HG03469 (cell line): ENCODE measurements around the gene LAMP1.
"Not testable (repeated sequence)": the region's sequence is repeated elsewhere in the genome, so short reads cannot be mapped to it uniquely, and the experiment has no call there.

Source experiments
- ATAC-seq: cut with Tn5 transposase; IDR thresholded peaks from one replicate; pipeline ENCODE4 v1.9.1; 2021; ENCODE audit warnings: mild to moderate bottlenecking, moderate library complexity, moderate number of reproducible peaks; ENCODE audit not compliant: unreplicated experiment

LAMP1 gene

GRCh38 chr13:113295776-113296175 lies 1.3 kb upstream of the LAMP1 start:
- no peak for ATAC-seq

GRCh38 chr13:113297370-113298042 lies 467 bp downstream of the LAMP1 start:
- ATAC-seq = peak; percentile 17

GRCh38 chr13:113298043-113298945 lies 1.3 kb downstream of the LAMP1 start:
- no peak for ATAC-seq

GRCh38 chr13:113299951-113300350 lies 2.9 kb downstream of the LAMP1 start:
- no peak for ATAC-seq

GRCh38 chr13:113302986-113303385 lies 5.9 kb downstream of the LAMP1 start:
- ATAC-seq = no peak

GRCh38 chr13:113304121-113304520 lies 7.1 kb downstream of the LAMP1 start:
- no peak for ATAC-seq

- no peak for ATAC-seq
Observed at GRCh38 chr13:113305208-113305607, 8.2 kb downstream of the LAMP1 start.

- no peak for ATAC-seq
Observed at GRCh38 chr13:113307491-113307890, 10.5 kb downstream of the LAMP1 start.

GRCh38 chr13:113309473-113309872 lies 12.4 kb downstream of the LAMP1 start:
- ATAC-seq = no peak

GRCh38 chr13:113314112-113314511 lies 17.1 kb downstream of the LAMP1 start:
- ATAC-seq = not testable (repeated sequence)

- not testable (repeated sequence) for ATAC-seq
Observed at GRCh38 chr13:113314895-113315470, 17.9 kb downstream of the LAMP1 start.

GRCh38 chr13:113315992-113316391 lies 19.0 kb downstream of the LAMP1 start:
- ATAC-seq = no peak

- no peak for ATAC-seq
Observed at GRCh38 chr13:113317031-113317430, 20.0 kb downstream of the LAMP1 start.

- ATAC-seq = no peak
Observed at GRCh38 chr13:113318956-113319355, 21.9 kb downstream of the LAMP1 start.

GRCh38 chr13:113319371-113319770 lies 22.3 kb downstream of the LAMP1 start:
- ATAC-seq = no peak

GRCh38 chr13:113320226-113320875 lies 23.3 kb downstream of the LAMP1 start:
- no peak for ATAC-seq

- no peak for ATAC-seq
Observed at GRCh38 chr13:113321546-113321945, 24.5 kb downstream of the LAMP1 start.

GRCh38 chr13:113322043-113322461 lies 25.0 kb downstream of the LAMP1 start:
- no peak for ATAC-seq

- no peak for ATAC-seq
Observed at GRCh38 chr13:113322890-113323651, 26.0 kb downstream of the LAMP1 start.

GRCh38 chr13:113323869-113324268 lies 26.8 kb downstream of the LAMP1 start:
- no peak for ATAC-seq
